AG09319 (cell line): Measurements from ENCODE around the gene MYO1E.

Source experiments
- DNase-seq: peaks from one replicate; pipeline ENCODE4 v3.0.0-alpha.2; 2010; ENCODE audit warnings: low read depth; ENCODE audit errors: extremely low read depth
- TF ChIP-seq, protein P1 (sequence below): IDR thresholded peaks from 2 replicates; pipeline ENCODE4 v1.5.1; 2011; ENCODE audit warnings: low read depth, mild to moderate bottlenecking, inconsistent platforms, low read length, moderate library complexity

The MYO1E gene

DNA sequence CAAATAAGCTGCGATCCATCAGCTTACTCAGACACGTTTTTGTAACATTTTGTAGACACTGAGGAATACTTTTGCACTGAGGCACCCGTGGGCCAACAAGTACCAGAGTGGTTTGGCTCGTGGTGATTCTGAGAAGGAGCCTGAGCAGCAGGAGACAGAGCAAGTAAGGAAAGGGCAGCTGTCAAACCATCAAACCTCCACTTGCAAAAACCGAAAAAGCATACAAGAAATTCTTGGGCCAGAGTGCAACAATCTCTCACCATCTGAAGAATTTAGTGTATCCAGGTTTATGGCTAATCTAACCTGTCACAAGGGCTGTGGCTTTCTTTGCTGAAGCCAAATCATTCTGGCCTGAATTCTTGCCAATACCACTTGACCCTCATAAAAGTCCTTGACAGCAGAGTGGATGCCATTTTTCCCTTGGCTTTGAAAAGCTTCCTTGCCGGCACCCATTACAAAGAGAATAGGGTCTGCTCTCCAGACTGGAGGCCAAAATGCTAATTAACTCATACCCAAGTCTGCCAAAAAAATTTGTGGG is 56.7 kb downstream of the MYO1E start:
- no peak for DNase-seq
- TF ChIP-seq, protein P1, sequence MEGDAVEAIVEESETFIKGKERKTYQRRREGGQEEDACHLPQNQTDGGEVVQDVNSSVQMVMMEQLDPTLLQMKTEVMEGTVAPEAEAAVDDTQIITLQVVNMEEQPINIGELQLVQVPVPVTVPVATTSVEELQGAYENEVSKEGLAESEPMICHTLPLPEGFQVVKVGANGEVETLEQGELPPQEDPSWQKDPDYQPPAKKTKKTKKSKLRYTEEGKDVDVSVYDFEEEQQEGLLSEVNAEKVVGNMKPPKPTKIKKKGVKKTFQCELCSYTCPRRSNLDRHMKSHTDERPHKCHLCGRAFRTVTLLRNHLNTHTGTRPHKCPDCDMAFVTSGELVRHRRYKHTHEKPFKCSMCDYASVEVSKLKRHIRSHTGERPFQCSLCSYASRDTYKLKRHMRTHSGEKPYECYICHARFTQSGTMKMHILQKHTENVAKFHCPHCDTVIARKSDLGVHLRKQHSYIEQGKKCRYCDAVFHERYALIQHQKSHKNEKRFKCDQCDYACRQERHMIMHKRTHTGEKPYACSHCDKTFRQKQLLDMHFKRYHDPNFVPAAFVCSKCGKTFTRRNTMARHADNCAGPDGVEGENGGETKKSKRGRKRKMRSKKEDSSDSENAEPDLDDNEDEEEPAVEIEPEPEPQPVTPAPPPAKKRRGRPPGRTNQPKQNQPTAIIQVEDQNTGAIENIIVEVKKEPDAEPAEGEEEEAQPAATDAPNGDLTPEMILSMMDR = no peak

DNA sequence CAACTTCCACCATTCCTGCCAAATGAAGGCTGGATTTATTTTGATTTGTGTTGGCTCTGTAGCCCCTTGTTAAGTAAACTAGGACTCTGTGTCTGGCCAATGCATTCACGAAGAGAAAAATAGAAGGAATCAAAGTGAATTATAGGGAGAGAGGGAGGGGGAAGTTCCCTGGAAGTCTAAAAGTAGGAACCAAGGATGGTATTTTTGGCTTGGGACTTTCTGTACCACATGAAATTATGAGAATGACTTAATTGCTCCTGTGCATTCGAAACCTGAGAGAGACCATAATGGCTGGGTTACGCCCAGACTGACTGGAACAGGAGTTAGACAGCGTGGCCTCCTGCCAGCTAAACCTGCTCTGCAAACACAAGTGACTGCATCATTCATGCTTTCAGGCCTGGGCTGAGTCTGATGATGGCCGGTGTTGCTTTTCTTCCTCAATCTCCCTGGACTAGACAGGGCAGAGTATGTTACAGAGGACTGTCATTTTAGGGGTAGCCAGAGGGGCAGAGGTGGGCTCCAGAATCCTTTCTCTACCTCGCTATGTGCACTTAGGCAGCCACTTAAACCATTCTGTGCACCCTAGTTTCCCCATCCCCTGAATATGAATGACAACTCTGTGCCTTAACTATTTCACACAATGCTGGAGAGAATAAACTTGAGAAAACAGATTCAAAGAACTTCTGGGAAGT is 58.9 kb downstream of the MYO1E start:
- DNase-seq = no peak
- TF ChIP-seq, protein P1 = no peak

DNA sequence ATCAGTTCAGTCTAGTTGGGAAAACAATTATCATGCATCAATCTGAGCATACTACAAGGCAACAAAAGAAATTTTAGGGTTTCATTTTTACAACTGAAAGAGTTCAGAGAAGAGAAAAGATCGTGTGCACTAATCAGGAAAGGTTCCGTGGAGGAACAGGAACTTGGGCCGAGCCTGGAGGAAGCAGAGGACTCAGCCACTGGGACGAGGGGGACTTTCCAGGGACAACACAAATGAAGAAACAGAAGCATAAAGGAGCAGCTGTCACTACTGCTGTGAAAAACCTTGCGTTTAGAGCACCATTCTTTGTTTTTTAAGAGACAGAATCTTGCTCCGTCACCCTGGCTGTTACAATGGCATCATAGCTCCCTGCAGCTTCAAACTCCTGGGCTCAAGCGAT is 60.5 kb downstream of the MYO1E start:
- DNase-seq = no peak
- TF ChIP-seq, protein P1 = no peak

DNA sequence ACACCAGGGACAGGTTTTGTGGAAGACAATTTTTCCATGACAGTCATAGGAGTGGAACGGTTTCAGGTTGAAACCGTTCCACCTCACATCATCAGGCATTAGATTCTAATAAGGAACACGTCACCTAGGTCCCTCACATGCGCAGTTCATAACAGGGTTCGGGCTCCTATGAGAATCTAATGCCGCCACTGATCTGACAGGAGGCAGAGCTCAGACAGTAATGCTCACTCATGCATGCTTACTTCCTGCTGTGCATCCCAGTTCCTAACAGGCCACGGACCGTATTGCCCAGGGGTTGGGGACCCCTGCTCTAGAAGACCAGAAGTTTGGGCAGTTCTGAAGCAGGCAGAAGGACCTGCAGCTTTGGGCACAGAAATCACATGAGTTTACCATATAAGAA is 61.5 kb downstream of the MYO1E start:
- no peak for DNase-seq
- TF ChIP-seq, protein P1 = no peak

DNA sequence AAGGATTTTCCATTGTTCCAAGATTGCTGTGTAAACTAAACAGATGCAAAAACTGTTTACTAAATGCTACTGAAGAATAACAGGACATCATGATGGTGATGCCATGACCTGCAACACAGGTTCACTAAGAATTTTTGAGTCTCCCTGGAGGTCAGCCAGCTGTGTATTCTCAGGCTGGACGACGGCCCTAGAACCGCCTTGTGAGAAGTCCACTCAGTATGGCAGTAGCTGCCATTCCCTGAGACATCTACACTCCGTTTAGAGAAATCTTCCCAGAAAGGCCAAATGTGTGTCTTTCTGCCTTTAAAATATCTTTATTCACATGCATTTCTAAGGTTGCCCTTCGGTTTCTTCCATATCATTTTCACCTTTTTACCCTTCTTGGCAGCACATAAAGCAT is 63.3 kb downstream of the MYO1E start:
- TF ChIP-seq, protein P1 = no peak
- no peak for DNase-seq

DNA sequence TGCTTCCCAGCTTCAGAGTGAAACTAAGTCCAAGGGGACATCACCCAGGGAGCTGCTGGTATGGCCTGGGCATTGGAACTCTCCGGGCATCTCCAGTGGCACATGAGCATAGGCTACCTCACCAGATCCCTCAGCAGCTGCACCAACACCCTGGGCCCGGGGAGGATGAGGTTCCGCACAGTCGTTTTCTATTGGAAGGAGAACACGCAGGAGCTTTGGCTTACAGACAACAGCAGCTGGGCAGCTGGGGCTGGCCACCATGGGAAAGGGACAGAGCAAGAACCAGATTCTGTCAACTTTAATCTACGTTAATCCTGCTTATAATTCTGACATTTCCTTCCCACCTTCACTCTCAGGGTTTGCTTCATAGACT is 65.5 kb downstream of the MYO1E start:
- TF ChIP-seq, protein P1 = no peak
- DNase-seq = no peak

DNA sequence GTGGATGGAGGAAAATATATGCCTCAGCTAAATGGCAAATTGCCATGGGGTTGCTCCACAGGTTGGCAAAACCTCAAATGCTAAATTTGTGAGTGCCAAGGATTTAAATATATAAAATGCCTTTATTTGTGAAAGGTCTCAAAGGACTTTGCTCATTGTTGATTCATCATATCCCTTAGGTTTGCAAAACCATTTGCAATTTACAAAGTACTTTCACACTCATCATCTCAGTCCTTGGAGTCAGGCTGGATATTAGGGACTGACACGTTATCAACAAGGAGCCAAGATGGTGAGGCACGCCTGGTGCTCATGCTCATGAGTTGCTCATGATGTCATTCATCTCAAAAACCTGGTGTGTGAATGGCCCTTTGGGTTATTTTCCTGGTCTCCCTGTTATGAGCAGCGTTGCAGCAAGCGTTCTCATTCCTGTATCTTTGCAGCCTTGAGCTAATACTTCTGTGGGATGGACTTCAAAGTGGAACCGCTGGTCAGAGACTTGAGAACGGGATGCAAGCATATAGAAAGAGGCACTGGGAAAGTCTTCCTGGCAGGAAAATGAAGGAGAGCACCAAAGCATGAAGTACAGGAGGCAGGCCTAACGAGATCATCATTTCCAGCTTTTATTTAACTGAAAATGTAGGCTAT is 66.0 kb downstream of the MYO1E start:
- TF ChIP-seq, protein P1 = no peak
- peak; percentile 63 for DNase-seq
